22Rv1 (cell line): ENCODE results near the gene P4HB.

Source experiments
- CTCF ChIP-seq: fragments of 450-650 bp; IDR thresholded peaks from 2 replicates; pipeline ENCODE4 v1.5.1; 2017; ENCODE audit warnings: mild to moderate bottlenecking
- ZFX ChIP-seq: fragments of 450-650 bp; IDR thresholded peaks from 2 replicates; pipeline ENCODE4 v1.6.1; 2017; ENCODE audit warnings: antibody characterized with exemption, borderline replicate concordance

- TF ChIP-seq CTCF, result no peak
- TF ChIP-seq ZFX, result no peak
These were observed 30.9 kb upstream of the P4HB start for GRCh38 chr17:81891303-81891552.
